GM18511 (cell line): Measurements from ENCODE around the gene LRRC3.

ENCODE experiments used
- ATAC-seq: cut with Tn5 transposase; IDR thresholded peaks from one replicate; pipeline ENCODE4 v1.9.1; 2021; ENCODE audit warnings: mild to moderate bottlenecking, moderate library complexity; ENCODE audit not compliant: unreplicated experiment

The LRRC3 gene

GRCh38 chr21:44423941-44424607 is 31.2 kb upstream of the LRRC3 start:
- no peak for ATAC-seq

- no peak for ATAC-seq
Measured at GRCh38 chr21:44424608-44425306, 30.6 kb upstream of the LRRC3 start.

GRCh38 chr21:44425307-44425894 is 29.9 kb upstream of the LRRC3 start:
- no peak for ATAC-seq

- ATAC-seq: no peak
Measured at GRCh38 chr21:44425895-44426662, 29.2 kb upstream of the LRRC3 start.

- no peak for ATAC-seq
Measured at GRCh38 chr21:44426663-44427191, 28.6 kb upstream of the LRRC3 start.

GRCh38 chr21:44427241-44428120 is 27.8 kb upstream of the LRRC3 start:
- no peak for ATAC-seq

GRCh38 chr21:44428281-44428960 is 26.9 kb upstream of the LRRC3 start:
- ATAC-seq: no peak

- ATAC-seq: no peak
Measured at GRCh38 chr21:44429894-44430293, 25.4 kb upstream of the LRRC3 start.

- ATAC-seq: no peak
Measured at GRCh38 chr21:44431300-44431699, 24.0 kb upstream of the LRRC3 start.

GRCh38 chr21:44432841-44433790 is 22.2 kb upstream of the LRRC3 start:
- no peak for ATAC-seq

GRCh38 chr21:44433791-44434567 is 21.3 kb upstream of the LRRC3 start:
- ATAC-seq: no peak

- ATAC-seq: no peak
Measured at GRCh38 chr21:44434568-44434925, 20.8 kb upstream of the LRRC3 start.

- ATAC-seq: no peak
Measured at GRCh38 chr21:44434936-44435635, 20.2 kb upstream of the LRRC3 start.

- ATAC-seq: no peak
Measured at GRCh38 chr21:44436111-44436611, 19.1 kb upstream of the LRRC3 start.

- ATAC-seq: no peak
Measured at GRCh38 chr21:44436958-44437357, 18.4 kb upstream of the LRRC3 start.

- ATAC-seq: no peak
Measured at GRCh38 chr21:44437371-44437695, 18.0 kb upstream of the LRRC3 start.

- ATAC-seq: no peak
Measured at GRCh38 chr21:44437696-44438431, 17.4 kb upstream of the LRRC3 start.
